Femur (tissue), 1 donor: ENCODE data around the gene UVRAG.

Source experiments
- DNase-seq: peaks from one replicate; pipeline ENCODE4 v3.0.0-alpha.2; 2017

Gene UVRAG

DNA sequence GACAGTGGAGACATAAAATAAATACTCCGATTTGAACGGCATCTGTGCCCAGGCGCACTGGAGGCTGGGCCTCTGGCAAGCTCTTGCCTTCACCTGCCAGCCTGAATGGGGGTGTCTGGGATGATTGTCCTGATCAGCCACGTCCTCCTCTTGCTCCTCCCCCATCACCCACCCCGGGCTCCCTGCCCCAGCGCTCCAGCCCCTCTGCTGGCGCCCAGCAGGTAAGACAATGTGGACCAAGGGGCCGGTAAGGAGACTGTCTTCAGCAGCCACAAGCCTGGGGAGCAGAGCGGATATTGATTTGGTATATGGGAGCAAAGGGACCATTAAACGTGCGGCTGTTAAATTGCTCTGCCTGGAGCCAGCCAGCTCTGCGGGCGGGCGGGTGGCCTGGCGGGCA is 366.4 kb downstream of the UVRAG start:
- DNase-seq: no peak

DNA sequence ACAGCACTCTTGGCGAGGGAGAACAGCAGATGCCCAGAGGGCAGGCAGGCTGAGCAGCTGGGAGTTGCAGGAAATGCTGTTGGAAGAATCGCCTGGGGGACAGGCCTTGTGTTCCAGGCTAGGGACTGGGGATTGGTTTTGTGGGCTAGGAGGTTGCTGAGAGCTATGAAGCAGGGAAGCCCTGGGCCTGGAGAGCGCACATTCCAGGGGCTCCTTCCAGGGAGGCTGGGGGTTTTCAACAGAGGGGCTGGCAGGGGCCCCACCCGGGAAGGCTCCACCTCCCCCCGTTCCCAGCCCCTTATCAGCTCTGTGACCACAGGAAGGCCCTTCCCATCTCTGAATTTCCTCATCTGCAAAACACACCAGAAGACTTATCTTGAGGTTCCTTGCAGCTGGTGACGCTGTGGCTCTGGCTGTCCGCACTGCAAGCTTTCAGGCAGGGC is 369.6 kb downstream of the UVRAG start:
- DNase-seq: no peak

DNA sequence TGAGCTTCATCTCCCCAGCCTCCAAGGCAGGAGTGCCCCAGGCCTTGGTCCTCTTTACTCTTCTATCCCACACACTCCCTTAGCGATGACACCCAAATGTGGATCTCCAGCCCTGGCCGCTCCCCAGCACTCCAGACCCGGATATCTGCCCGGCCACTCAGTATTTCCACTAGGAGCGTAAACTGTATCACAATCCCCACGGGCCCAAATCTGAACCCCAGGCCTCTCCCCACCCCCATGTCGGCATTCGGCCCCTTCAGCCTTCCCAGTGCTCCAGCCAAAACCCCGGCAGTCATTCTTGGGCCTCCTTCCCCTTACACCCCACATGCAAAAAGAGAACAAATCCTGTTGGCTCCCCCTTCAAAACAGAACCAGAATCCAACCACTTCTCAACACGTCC is 370.5 kb downstream of the UVRAG start:
- peak; percentile 42 for DNase-seq

DNA sequence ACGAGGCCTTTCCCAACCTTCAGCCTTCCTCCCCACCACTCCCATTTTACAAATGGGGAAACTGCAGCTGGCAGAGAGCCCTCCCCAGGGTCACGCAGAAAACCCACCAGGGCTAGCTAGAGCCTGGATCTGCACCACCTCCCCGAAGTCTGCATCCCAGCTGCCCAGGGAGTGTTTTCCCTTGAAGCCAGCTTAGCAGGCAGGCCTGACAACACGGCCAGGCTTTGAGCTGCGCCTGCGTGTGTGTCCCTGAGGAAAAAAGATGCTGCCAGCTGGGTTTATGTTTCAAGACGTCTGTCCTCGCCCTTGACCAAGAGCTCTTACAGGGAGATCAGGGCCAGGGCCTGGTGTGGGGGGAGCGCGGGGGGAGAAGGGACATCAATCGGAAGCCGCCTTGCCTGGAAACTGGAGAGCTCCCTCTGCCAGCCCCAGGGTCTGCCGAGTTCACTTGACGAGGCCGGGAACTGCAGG is 371.0 kb downstream of the UVRAG start:
- peak; percentile 87 for DNase-seq

DNA sequence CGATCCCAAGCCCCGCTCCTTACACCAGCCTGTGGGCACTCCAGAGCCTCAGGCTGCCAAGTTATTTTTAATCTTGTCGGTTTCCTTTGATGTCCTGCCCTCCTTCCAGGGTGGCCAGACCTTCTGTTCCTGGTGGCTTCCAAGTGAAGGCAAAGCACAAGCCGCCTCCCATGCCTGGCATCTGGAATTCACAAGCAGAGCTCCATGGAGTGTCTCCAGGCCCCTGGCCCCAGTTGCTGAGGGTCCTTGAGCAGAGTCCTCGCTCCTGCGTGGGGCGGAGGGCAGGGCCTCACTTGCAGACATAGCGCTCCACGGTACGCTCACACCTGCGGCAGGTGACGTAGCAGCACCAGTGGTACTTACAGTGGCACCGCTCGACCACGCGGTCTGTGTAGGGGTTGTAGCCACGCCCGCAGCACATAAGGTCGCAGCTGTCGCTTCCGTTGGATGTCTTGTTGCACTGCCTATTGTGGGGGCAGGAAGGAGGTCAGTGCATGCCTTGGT is 371.8 kb downstream of the UVRAG start:
- no peak for DNase-seq

DNA sequence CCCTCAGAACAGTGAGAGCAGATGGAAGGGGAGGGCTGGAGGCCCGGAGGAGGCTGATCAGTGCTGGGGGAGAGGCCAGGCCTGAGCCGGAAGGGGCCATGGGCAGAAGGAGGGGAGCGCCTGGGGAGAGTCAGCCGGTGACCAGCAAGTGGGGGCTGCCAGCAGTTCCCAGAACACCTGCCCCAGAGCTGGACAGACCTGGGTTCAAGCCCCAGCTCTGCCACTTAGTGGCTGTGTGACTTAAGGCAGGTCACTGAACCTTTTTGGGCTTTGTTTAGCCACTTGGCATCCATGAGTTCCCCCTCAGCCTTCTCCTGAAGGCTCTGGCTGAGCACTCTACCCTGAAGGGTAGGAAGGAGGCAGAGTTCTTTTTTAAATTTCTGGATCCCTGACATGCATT is 373.9 kb downstream of the UVRAG start:
- no peak for DNase-seq

DNA sequence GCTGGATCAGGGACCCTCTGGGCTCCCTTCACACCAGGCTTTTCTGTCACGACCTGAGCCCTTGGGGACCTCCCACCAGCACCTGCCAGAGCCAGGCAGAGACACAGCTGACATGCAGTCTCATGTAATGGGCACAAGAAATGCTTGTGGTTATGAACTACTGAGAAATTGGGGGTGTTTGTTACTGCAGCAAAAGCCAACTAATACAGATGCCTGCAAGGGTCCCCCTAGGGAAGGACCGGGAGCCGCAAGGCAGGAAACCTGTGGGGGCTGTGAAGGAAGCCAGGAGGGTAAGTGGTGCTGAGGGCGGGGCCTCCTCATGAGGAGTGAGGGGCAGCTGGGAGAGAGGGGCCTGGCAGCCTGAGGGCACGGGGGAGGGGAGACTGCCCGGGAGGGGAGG is 374.7 kb downstream of the UVRAG start:
- no peak for DNase-seq

DNA sequence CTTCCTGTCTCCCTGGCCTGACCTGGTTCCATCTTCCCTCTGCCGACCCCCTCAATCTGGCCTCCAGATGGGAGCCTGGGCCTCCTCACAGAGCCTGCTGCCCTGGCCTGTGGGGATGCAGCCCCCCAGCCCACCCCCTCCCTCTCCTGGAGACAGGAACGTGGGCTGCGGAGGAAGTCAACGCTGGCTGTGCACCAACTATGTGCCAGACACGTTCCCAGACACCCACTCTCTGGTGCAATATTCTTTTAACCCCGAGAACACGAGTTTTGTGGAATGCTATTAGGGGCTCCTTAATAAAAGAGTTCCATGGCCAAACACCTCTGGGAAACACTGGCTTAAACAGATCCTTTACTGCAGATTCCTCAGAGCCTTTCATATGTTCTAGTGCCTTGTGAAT is 375.4 kb downstream of the UVRAG start:
- DNase-seq: no peak
